Measurements from ENCODE around the gene TRMT2B. TPM values are rescaled to one million over a fixed set of nuclear protein-coding genes. Genes with fewer than 3 reads are reported as not detected.

The TRMT2B gene
- total and polyA plus RNA-seq, 2 of the 13 experiments (the other 11 are each of a cell fraction or from before 2014, with no cell fraction given) = 7.0 to 11.2 TPM

DNA sequence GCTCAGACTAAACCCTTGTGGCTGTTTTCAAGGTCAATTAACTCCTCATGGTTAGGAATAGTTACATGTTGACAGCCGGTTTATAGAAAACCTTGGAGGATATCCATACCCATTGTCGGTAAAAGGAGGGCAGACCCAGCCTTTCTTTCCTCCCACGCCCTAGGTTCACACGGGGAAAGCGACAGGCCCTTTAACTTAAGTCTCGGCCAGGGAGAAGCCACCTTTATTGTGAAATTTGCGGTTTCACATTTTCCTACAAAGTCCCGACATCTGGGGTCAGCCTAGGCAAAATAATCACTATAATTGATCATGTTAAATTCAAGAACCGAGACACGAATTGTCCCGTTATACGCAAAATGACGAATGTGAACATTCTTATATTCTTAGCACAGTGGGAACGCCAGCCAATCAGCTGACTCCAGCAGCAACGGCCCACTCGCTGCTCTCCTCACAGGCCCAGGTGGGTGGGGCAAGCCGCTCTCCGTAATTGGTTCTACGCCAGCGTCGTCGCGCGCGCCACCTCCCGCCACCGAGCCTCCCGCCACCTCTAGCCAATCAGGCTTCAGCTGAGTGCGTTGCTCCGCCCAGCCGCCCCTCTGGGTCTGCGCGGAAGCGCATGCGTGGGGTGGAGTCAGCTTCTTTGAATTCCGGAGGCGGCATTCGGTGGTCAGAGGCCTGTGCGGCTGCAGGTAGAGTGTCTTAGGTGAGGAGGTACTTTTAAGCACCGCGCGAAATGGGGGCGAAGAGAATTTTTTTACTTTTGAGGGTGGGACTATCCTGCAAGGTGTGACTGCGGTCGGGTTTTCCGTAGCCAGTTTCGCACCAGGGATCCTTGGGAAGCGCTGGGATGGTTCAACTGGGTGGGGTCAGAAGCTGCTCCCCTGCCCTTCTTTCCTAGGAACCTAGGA is 45.9 kb upstream of the TRMT2B start, which contains the start of gene CENPI (continued):
- TF ChIP-seq, protein P1, sequence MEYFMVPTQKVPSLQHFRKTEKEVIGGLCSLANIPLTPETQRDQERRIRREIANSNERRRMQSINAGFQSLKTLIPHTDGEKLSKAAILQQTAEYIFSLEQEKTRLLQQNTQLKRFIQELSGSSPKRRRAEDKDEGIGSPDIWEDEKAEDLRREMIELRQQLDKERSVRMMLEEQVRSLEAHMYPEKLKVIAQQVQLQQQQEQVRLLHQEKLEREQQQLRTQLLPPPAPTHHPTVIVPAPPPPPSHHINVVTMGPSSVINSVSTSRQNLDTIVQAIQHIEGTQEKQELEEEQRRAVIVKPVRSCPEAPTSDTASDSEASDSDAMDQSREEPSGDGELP (IDR thresholded peaks at IDR 0.05; ENCODE audit: borderline replicate concordance, low read depth) = peak; percentile 73; the same call in 1 of the 2 replicates
- no peak for TF ChIP-seq CBX5 (CRISPR knock-in tag; IDR thresholded peaks at IDR 0.05; ENCODE audit: borderline replicate concordance)
- TF ChIP-seq, protein P2, sequence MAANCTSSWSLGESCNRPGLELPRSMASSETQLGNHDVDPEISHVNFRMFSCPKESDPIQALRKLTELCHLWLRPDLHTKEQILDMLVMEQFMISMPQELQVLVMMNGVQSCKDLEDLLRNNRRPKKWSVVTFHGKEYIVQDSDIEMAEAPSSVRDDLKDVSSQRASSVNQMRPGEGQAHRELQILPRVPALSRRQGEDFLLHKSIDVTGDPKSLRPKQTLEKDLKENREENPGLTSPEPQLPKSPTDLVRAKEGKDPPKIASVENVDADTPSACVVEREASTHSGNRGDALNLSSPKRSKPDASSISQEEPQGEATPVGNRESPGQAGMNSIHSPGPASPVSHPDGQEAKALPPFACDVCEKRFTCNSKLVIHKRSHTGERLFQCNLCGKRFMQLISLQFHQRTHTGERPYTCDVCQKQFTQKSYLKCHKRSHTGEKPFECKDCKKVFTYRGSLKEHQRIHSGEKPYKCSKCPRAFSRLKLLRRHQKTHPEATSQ (CRISPR knock-in tag; IDR thresholded peaks at IDR 0.05; ENCODE audit: borderline replicate concordance) = no peak
- TF ChIP-seq ZBTB7A (CRISPR knock-in tag; IDR thresholded peaks at IDR 0.05) = no peak
- TF ChIP-seq, protein P3, sequence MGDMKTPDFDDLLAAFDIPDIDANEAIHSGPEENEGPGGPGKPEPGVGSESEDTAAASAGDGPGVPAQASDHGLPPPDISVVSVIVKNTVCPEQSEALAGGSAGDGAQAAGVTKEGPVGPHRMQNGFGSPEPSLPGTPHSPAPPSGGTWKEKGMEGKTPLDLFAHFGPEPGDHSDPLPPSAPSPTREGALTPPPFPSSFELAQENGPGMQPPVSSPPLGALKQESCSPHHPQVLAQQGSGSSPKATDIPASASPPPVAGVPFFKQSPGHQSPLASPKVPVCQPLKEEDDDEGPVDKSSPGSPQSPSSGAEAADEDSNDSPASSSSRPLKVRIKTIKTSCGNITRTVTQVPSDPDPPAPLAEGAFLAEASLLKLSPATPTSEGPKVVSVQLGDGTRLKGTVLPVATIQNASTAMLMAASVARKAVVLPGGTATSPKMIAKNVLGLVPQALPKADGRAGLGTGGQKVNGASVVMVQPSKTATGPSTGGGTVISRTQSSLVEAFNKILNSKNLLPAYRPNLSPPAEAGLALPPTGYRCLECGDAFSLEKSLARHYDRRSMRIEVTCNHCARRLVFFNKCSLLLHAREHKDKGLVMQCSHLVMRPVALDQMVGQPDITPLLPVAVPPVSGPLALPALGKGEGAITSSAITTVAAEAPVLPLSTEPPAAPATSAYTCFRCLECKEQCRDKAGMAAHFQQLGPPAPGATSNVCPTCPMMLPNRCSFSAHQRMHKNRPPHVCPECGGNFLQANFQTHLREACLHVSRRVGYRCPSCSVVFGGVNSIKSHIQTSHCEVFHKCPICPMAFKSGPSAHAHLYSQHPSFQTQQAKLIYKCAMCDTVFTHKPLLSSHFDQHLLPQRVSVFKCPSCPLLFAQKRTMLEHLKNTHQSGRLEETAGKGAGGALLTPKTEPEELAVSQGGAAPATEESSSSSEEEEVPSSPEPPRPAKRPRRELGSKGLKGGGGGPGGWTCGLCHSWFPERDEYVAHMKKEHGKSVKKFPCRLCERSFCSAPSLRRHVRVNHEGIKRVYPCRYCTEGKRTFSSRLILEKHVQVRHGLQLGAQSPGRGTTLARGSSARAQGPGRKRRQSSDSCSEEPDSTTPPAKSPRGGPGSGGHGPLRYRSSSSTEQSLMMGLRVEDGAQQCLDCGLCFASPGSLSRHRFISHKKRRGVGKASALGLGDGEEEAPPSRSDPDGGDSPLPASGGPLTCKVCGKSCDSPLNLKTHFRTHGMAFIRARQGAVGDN (CRISPR knock-in tag; IDR thresholded peaks at IDR 0.05) = peak; percentile 82
- TF ChIP-seq EED (CRISPR knock-in tag; IDR thresholded peaks at IDR 0.05) = no peak
- TF ChIP-seq FOXK1 (CRISPR knock-in tag; IDR thresholded peaks at IDR 0.05; ENCODE audit: borderline replicate concordance, low read depth) = no peak
- no peak; the same call in 1 of the 2 replicates for TF ChIP-seq MYC (CRISPR knock-in tag; IDR thresholded peaks at IDR 0.05; ENCODE audit: borderline replicate concordance)
- 0 out of 2 replicates have a peak, but pooled peaks have one; percentile 46 for TF ChIP-seq ZNF749 (CRISPR knock-in tag; IDR thresholded peaks at IDR 0.05; ENCODE audit: borderline replicate concordance)
- no peak; the same call in 1 of the 2 replicates for TF ChIP-seq ZNF431 (CRISPR knock-in tag; IDR thresholded peaks at IDR 0.05; ENCODE audit: borderline replicate concordance, low read depth)
- TF ChIP-seq ZNF75D (CRISPR knock-in tag; IDR thresholded peaks at IDR 0.05; ENCODE audit: borderline replicate concordance) = no peak
- TF ChIP-seq SP5 (CRISPR knock-in tag; IDR thresholded peaks at IDR 0.05; ENCODE audit: borderline replicate concordance, low read depth) = peak; percentile 53; the same call in 1 of the 2 replicates
- TF ChIP-seq, protein P4, sequence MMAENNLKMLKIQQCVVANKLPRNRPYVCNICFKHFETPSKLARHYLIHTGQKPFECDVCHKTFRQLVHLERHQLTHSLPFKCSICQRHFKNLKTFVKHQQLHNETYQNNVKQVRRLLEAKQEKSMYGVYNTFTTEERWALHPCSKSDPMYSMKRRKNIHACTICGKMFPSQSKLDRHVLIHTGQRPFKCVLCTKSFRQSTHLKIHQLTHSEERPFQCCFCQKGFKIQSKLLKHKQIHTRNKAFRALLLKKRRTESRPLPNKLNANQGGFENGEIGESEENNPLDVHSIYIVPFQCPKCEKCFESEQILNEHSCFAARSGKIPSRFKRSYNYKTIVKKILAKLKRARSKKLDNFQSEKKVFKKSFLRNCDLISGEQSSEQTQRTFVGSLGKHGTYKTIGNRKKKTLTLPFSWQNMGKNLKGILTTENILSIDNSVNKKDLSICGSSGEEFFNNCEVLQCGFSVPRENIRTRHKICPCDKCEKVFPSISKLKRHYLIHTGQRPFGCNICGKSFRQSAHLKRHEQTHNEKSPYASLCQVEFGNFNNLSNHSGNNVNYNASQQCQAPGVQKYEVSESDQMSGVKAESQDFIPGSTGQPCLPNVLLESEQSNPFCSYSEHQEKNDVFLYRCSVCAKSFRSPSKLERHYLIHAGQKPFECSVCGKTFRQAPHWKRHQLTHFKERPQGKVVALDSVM (CRISPR knock-in tag; IDR thresholded peaks at IDR 0.05) = no peak
- peak; percentile 50; the same call in 1 of the 2 replicates for TF ChIP-seq SALL1 (CRISPR knock-in tag; IDR thresholded peaks at IDR 0.05)
- no peak for TF ChIP-seq HNRNPK (IDR thresholded peaks at IDR 0.05; ENCODE audit: low read depth, low read length, poor library complexity, severe bottlenecking)
- peak; percentile 87 for TF ChIP-seq NFYC (CRISPR knock-in tag; IDR thresholded peaks at IDR 0.05)
- TF ChIP-seq, protein P5, sequence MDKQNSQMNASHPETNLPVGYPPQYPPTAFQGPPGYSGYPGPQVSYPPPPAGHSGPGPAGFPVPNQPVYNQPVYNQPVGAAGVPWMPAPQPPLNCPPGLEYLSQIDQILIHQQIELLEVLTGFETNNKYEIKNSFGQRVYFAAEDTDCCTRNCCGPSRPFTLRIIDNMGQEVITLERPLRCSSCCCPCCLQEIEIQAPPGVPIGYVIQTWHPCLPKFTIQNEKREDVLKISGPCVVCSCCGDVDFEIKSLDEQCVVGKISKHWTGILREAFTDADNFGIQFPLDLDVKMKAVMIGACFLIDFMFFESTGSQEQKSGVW (CRISPR knock-in tag; IDR thresholded peaks at IDR 0.05; ENCODE audit: borderline replicate concordance) = no peak
